Glutamatergic neuron (in vitro differentiated cells): ENCODE measurements around the gene KRTAP10-12. TPM values are rescaled to one million over a fixed set of nuclear protein-coding genes. Genes with fewer than 3 reads are reported as not detected.

Experiments used
- total RNA-seq: library from RNA; stranded (reverse); fragmentation: NEBNext Ultra II Directional; extraction: Animal tissue kit (Norgen Biotek cat#: 25700); gene quantifications from one replicate; pipeline ENCODE4 v1.2.1, GENCODE V29; 2021; ENCODE audit not compliant: unreplicated experiment

The KRTAP10-12 gene
- total RNA-seq, 1 donor from 2014 or later, result not detected

Other genes starting within 250 kb of the KRTAP10-12 start
- gene LRRC3, start 241.7 kb upstream of the KRTAP10-12 start, total RNA-seq, result 5.8 TPM
- not detected for gene KRTAP10-1, start 157.0 kb upstream of the KRTAP10-12 start, total RNA-seq
- not detected for gene KRTAP10-2, start 145.7 kb upstream of the KRTAP10-12 start, total RNA-seq
- gene KRTAP10-3, start 138.4 kb upstream of the KRTAP10-12 start, total RNA-seq, result not detected
- gene KRTAP10-4, start 123.4 kb upstream of the KRTAP10-12 start, total RNA-seq, result not detected
- not detected for gene KRTAP10-5, start 116.6 kb upstream of the KRTAP10-12 start, total RNA-seq
- not detected for gene KRTAP10-6, start 104.7 kb upstream of the KRTAP10-12 start, total RNA-seq
- not detected for gene KRTAP10-7, start 96.6 kb upstream of the KRTAP10-12 start, total RNA-seq
- gene KRTAP10-8, start 85.1 kb upstream of the KRTAP10-12 start, total RNA-seq, result not detected
- not detected for gene KRTAP10-9, start 70.1 kb upstream of the KRTAP10-12 start, total RNA-seq
- gene KRTAP10-10, start 59.8 kb upstream of the KRTAP10-12 start, total RNA-seq, result not detected
- not detected for gene KRTAP10-11, start 50.8 kb upstream of the KRTAP10-12 start, total RNA-seq
- not detected for gene KRTAP12-4, start 42.5 kb upstream of the KRTAP10-12 start, total RNA-seq
- gene KRTAP12-3, start 39.2 kb upstream of the KRTAP10-12 start, total RNA-seq, result not detected
- gene KRTAP12-2, start 30.2 kb upstream of the KRTAP10-12 start, total RNA-seq, result not detected
- gene KRTAP12-1, start 15.0 kb upstream of the KRTAP10-12 start, total RNA-seq, result not detected
- not detected for gene TSPEAR, start 14.4 kb downstream of the KRTAP10-12 start, total RNA-seq
- 77.7 TPM for gene UBE2G2, start 104.6 kb downstream of the KRTAP10-12 start, total RNA-seq
- 63.5 TPM for gene SUMO3, start 120.9 kb downstream of the KRTAP10-12 start, total RNA-seq
- gene PTTG1IP, start 176.5 kb downstream of the KRTAP10-12 start, total RNA-seq, result 249 TPM
- 0.91 TPM for gene ITGB2, start 223.7 kb downstream of the KRTAP10-12 start, total RNA-seq
- gene SLX9, start 242.9 kb downstream of the KRTAP10-12 start, total RNA-seq, result 30.7 TPM